AG04450 (cell line): Measurements from ENCODE around the gene FNIP2. TPM values are rescaled to one million over a fixed set of nuclear protein-coding genes. Genes with fewer than 3 reads are reported as not detected.

ENCODE experiments used
- CTCF ChIA-PET: fragments of 300-600, 350-600 bp; formaldehyde crosslinking; extraction: SDS; loops from one replicate; lab custom pipeline; 2022; ENCODE audit warnings: antibody characterized with exemption, inconsistent platforms; lab: Charles Lee
- POLR2A ChIA-PET: fragments of 350-600 bp; formaldehyde crosslinking; extraction: SDS; loops from one replicate; lab custom pipeline; 2021; ENCODE audit warnings: antibody characterized with exemption, inconsistent platforms; lab: Yijun Ruan, JAX
- DNase-seq: peaks from one replicate; pipeline ENCODE4 v3.0.0-alpha.2; 2011; ENCODE audit warnings: low read depth, low spot score
- H3K27ac ChIP-seq: one replicate; pipeline ENCODE4 v1.5.1; 2012; ENCODE audit warnings: low read depth, low read length, control low read depth
- H3K27me3 ChIP-seq: one replicate; pipeline ENCODE4 v1.6.0; 2012; ENCODE audit warnings: low read length; ENCODE audit not compliant: control insufficient read depth, insufficient read depth
- H3K4me3 ChIP-seq: 2 replicates; pipeline ENCODE4 v1.5.1; 2011; ENCODE audit warnings: mild to moderate bottlenecking, low read depth, low read length, control low read depth
- H3K9me3 ChIP-seq: 2 replicates; pipeline ENCODE4 v1.5.1; 2012; ENCODE audit warnings: low read length; ENCODE audit not compliant: control insufficient read depth, insufficient read depth
- CTCF ChIP-seq: IDR thresholded peaks from 2 replicates; pipeline ENCODE4 v1.5.1; 2011; ENCODE audit warnings: low read depth, low read length, control low read depth, inconsistent platforms
- polyA plus RNA-seq: library from polyadenylated mRNA; depleted of rRNA; stranded (reverse); fragments of >200 nt; gene quantifications from 2 replicates; pipeline ENCODE4 v1.2.3, GENCODE V29; 2011

Gene FNIP2
- polyA plus RNA-seq, 1 experiment = 8.4 TPM

- Histone ChIP-seq H3K27ac (no peak overlapping the region), H3K4me3 (no peak overlapping the region), H3K27me3 (no peaks in the 10 kb centered on the region), H3K9me3 (no peaks in the 10 kb centered on the region)
- no peak for DNase-seq
- POLR2A ChIA-PET = no interaction called here
- no peak for TF ChIP-seq CTCF
- CTCF ChIA-PET = interaction anchor here (1.1 to 2.6 kb wide), 2 partner anchors 314 to 340 kb away, joined by 3 to 12 read pairs; no protein-coding TSS in a partner anchor
These were observed 94.5 kb downstream of the FNIP2 start for GRCh38 chr4:158863296-158863695.

DNA sequence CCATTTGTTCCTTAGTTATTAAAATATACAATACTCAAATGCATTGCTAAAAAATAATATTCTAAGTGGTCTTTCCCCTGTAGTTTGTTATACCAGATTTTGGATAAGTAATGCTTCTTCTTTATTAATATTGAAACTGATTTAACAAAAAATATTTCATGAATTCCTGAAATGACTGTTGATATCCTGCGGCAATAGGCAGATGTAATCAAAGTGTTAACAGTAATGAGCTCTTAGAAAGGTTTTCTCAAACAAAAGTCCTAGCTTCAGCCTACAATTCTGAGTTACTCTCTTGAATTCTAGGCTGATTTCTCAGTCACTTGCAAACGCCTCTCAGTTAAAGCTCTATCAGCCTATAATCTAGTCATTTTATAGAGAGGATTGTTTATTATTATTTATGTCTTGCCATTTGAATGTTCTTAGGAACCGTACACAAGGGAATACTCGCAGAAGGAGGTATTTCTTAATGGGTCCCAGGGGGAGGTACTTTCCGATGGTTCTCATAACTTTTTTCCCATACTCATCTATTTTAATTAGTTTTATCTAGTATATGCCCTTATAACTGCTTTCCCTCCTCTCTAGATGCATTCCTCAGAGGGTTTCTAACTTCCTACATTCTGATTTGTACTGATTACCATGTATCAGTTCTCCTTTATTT lies 96.8 kb downstream of the FNIP2 start:
- no peaks in the 10 kb centered on the region for H3K27me3 ChIP-seq
- no peak for TF ChIP-seq CTCF
- ChIA-PET CTCF (interaction anchor here (1.0 to 2.5 kb wide), 2 partner anchors 155 to 337 kb away, joined by 3 to 7 read pairs; no protein-coding TSS in a partner anchor), POLR2A (no interaction called here)
- no peaks in the 10 kb centered on the region for H3K9me3 ChIP-seq
- DNase-seq = no peak
- no peak overlapping the region for H3K27ac ChIP-seq
- no peak overlapping the region for H3K4me3 ChIP-seq

GRCh38 chr4:158869001-158869400 lies 100.2 kb downstream of the FNIP2 start:
- Histone ChIP-seq H3K27me3 (no peaks in the 10 kb centered on the region), H3K4me3 (no peak overlapping the region), H3K27ac (no peak overlapping the region), H3K9me3 (no peaks in the 10 kb centered on the region)
- POLR2A ChIA-PET = no interaction called here
- no peak for DNase-seq
- CTCF ChIA-PET = no interaction called here
- no peak for TF ChIP-seq CTCF

GRCh38 chr4:158869761-158870160 lies 100.9 kb downstream of the FNIP2 start:
- H3K27ac ChIP-seq = no peak overlapping the region
- CTCF ChIA-PET = no interaction called here

More at GRCh38 chr4:158869761-158870160, 100.9 kb downstream of the FNIP2 start:
- no peak for TF ChIP-seq CTCF
- DNase-seq = no peak
- no peaks in the 10 kb centered on the region for H3K9me3 ChIP-seq
- no peak overlapping the region for H3K4me3 ChIP-seq
- POLR2A ChIA-PET = no interaction called here
- no peaks in the 10 kb centered on the region for H3K27me3 ChIP-seq
